Measurements from ENCODE around the gene SRCAP. TPM values are rescaled to one million over a fixed set of nuclear protein-coding genes. Genes with fewer than 3 reads are reported as not detected.

Gene SRCAP
- total RNA-seq, 6 experiments from 2014 or later: 43.4 to 48.1 (median 45.9) TPM

DNA sequence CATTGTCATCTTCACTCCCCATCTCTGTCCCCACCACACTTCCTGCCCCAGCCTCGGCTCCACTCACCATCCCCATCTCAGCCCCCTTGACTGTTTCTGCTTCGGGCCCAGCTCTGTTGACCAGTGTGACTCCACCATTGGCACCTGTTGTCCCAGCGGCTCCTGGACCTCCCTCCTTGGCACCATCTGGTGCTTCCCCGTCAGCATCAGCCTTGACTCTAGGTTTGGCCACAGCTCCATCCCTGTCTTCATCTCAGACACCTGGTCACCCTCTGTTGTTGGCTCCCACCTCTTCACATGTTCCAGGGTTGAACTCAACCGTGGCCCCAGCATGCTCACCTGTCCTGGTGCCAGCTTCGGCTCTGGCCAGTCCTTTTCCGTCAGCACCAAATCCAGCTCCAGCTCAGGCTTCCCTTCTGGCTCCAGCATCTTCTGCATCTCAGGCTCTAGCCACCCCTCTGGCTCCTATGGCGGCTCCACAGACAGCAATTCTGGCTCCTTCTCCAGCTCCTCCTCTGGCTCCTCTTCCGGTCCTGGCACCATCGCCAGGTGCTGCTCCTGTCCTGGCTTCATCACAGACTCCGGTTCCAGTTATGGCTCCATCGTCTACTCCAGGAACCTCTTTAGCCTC, 24.9 kb downstream of the SRCAP start:
- Mint-ChIP-seq H3K4me3 (no peak overlapping the region), H3K36me3 (ENCODE audit: low read depth) (peaks cover 61% of the 10 kb centered on the region), H3K4me1 (ENCODE audit: low read depth) (no peaks in the 10 kb centered on the region; the same call in 1 of the 2 replicates), H3K27ac (no peak overlapping the region), H3K9me3 (no peaks in the 10 kb centered on the region), H3K27me3 (ENCODE audit: insufficient read depth) (peaks cover 1% of the 10 kb centered on the region)
- DNase-seq: no peak
- TF ChIP-seq, protein P1, sequence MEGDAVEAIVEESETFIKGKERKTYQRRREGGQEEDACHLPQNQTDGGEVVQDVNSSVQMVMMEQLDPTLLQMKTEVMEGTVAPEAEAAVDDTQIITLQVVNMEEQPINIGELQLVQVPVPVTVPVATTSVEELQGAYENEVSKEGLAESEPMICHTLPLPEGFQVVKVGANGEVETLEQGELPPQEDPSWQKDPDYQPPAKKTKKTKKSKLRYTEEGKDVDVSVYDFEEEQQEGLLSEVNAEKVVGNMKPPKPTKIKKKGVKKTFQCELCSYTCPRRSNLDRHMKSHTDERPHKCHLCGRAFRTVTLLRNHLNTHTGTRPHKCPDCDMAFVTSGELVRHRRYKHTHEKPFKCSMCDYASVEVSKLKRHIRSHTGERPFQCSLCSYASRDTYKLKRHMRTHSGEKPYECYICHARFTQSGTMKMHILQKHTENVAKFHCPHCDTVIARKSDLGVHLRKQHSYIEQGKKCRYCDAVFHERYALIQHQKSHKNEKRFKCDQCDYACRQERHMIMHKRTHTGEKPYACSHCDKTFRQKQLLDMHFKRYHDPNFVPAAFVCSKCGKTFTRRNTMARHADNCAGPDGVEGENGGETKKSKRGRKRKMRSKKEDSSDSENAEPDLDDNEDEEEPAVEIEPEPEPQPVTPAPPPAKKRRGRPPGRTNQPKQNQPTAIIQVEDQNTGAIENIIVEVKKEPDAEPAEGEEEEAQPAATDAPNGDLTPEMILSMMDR (IDR thresholded peaks at IDR 0.05): no peak

DNA sequence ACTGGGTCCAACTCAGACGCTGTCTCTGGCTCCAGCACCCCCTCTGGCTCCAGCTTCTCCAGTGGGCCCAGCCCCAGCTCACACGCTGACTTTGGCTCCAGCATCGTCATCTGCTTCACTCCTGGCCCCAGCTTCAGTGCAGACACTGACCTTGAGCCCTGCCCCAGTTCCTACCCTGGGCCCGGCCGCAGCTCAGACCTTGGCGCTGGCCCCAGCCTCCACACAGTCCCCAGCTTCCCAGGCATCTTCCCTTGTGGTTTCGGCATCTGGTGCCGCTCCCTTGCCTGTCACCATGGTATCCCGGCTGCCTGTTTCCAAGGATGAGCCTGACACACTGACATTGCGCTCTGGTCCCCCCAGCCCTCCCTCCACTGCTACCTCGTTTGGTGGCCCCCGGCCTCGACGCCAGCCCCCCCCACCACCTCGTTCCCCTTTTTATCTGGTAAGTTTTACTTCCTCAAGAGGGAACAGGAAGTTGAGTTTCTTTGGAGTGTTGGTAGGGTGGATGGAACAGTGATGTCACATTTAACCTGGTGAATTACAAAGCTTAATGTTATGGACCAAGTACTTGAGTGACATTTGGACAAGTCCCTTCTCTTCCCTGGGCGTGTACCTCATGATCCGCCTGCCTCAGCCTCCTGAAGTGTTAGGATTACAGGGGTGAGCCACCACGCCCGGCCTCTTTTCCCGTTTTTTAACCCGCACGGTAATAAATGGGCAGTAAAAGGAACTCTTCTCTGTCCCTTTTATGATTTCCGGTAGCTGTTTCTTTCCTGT, 25.9 kb downstream of the SRCAP start:
- Mint-ChIP-seq H3K36me3 (ENCODE audit: low read depth) (peaks cover 65% of the 10 kb centered on the region), H3K9me3 (no peaks in the 10 kb centered on the region), H3K4me1 (ENCODE audit: low read depth) (no peaks in the 10 kb centered on the region; the same call in 1 of the 2 replicates), H3K27me3 (ENCODE audit: insufficient read depth) (peaks cover 1% of the 10 kb centered on the region), H3K27ac (no peak overlapping the region; the same call in 1 of the 2 replicates), H3K4me3 (no peak overlapping the region)
- DNase-seq: no peak
- TF ChIP-seq, protein P1 (IDR thresholded peaks at IDR 0.05): no peak

DNA sequence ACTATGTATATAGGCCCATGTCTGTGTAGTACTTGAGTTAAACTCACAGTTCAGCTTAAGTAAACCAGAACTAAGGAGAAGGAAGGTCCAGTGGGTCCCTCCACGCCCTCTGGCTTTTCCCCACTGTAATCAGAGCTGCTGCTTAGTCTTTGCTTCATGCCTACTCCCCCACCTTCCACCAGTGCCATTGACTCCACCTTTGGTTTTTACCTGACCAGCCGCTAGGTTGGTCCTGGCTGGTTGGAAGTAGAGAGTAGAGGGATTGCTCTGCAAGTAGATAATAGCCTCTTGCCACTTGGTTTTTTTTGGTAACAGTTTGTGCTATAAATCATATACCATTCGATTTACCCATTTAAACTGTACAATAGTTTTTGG, 26.4 kb downstream of the SRCAP start:
- no peak overlapping the region for H3K4me3 Mint-ChIP-seq
- H3K27me3 Mint-ChIP-seq (ENCODE audit: insufficient read depth): peaks cover 1% of the 10 kb centered on the region
- TF ChIP-seq, protein P1 (IDR thresholded peaks at IDR 0.05): no peak
- peaks cover 61% of the 10 kb centered on the region for H3K36me3 Mint-ChIP-seq (ENCODE audit: low read depth)
- no peaks in the 10 kb centered on the region for H3K9me3 Mint-ChIP-seq
- no peaks in the 10 kb centered on the region; the same call in 1 of the 2 replicates for H3K4me1 Mint-ChIP-seq (ENCODE audit: low read depth)
- no peak overlapping the region for H3K27ac Mint-ChIP-seq
- DNase-seq: no peak

DNA sequence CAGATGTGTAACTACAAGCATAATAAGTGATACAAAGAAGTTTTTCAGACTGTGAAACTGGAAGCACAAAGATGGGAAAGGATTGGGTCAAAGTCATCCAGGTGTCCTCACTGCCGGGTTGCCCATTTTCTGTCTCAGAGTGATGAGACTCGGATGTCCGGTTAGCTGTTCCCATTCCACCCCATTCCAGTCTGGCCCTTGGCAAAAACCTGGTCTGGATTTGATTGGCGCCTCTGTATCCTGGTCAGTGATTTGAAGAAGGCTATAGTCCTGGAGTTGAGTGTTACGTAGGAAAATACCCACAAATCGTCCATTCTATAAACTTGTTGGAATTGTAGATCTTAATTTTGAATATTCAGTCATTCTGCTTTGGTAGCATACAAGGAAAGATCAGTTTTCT, 29.4 kb downstream of the SRCAP start:
- H3K9me3 Mint-ChIP-seq: no peaks in the 10 kb centered on the region
- no peak for DNase-seq
- peaks cover 43% of the 10 kb centered on the region for H3K36me3 Mint-ChIP-seq (ENCODE audit: low read depth)
- no peaks in the 10 kb centered on the region for H3K4me1 Mint-ChIP-seq (ENCODE audit: low read depth)
- H3K27ac Mint-ChIP-seq: 0 out of 2 replicates have a peak overlapping the region, but pooled peaks have one; percentile 1
- TF ChIP-seq, protein P1 (IDR thresholded peaks at IDR 0.05): no peak
- H3K4me3 Mint-ChIP-seq: no peak overlapping the region
- H3K27me3 Mint-ChIP-seq (ENCODE audit: insufficient read depth): peaks cover 1% of the 10 kb centered on the region

DNA sequence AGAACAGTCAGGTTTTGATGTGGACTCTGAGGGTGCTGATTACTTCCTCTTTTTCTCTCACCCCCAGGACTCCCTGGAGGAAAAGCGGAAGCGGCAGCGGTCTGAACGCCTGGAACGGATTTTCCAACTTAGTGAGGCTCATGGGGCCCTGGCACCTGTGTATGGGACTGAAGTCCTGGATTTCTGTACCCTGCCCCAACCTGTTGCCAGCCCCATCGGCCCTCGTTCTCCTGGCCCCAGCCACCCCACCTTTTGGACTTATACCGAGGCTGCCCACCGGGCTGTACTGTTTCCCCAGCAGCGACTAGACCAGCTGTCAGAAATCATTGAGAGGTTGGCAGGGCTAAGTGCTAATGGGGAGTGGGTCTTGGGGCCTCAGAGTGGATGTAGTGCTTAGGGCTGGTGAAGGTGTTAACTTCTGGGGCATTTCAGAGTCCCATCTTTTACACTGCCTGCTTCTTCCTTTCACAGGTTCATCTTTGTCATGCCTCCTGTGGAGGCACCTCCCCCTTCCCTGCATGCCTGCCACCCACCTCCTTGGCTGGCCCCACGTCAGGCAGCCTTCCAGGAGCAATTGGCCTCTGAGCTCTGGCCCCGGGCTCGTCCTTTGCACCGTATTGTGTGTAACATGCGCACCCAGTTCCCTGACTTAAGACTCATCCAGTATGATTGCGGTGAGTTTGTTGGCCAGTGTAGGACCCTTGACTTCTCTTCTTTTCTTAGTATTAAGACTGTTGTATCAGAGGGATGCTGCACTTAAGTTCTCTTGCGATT, 30.1 kb downstream of the SRCAP start:
- Mint-ChIP-seq H3K36me3 (ENCODE audit: low read depth) (peaks cover 40% of the 10 kb centered on the region), H3K27ac (no peak overlapping the region), H3K27me3 (ENCODE audit: insufficient read depth) (no peaks in the 10 kb centered on the region; the same call in 1 of the 2 replicates), H3K9me3 (no peaks in the 10 kb centered on the region), H3K4me1 (ENCODE audit: low read depth) (no peaks in the 10 kb centered on the region), H3K4me3 (no peak overlapping the region)
- TF ChIP-seq, protein P1 (IDR thresholded peaks at IDR 0.05): no peak
- no peak for DNase-seq
